ENCODE results near the gene WDR26. TPM values are rescaled to one million over a fixed set of nuclear protein-coding genes. Genes with fewer than 3 reads are reported as not detected.
A peak's percentile ranks its signal among the peaks of the same experiment; 100 is the strongest.
"Not testable (repeated sequence)": the region's sequence is repeated elsewhere in the genome, so short reads cannot be mapped to it uniquely, and the experiment has no call there.

WDR26 gene
- total RNA-seq, 1 donor from 2014 or later = 83.9 TPM

GRCh38 chr1:224356685-224357625 lies 77.6 kb downstream of the WDR26 start, which contains the start of gene CNIH4:
CNIH4 (plus strand) TSS chr1:224356879; CDS start chr1:224356925, 46 bp downstream.
- Mint-ChIP-seq H3K36me3 (ENCODE audit: insufficient read depth) (peaks cover 6% of the 10 kb centered on the region), H3K27me3 (no peaks in the 10 kb centered on the region), H3K4me1 (ENCODE audit: low read depth) (peaks cover 19% of the 10 kb centered on the region), H3K4me3 (ENCODE audit: low read depth) (peak within 1 kb of the TSS; percentile 89), H3K9me3 (ENCODE audit: low read depth) (no peaks in the 10 kb centered on the region), H3K27ac (peak within 1 kb of the TSS; percentile 95)
- TF ChIP-seq, protein P1, sequence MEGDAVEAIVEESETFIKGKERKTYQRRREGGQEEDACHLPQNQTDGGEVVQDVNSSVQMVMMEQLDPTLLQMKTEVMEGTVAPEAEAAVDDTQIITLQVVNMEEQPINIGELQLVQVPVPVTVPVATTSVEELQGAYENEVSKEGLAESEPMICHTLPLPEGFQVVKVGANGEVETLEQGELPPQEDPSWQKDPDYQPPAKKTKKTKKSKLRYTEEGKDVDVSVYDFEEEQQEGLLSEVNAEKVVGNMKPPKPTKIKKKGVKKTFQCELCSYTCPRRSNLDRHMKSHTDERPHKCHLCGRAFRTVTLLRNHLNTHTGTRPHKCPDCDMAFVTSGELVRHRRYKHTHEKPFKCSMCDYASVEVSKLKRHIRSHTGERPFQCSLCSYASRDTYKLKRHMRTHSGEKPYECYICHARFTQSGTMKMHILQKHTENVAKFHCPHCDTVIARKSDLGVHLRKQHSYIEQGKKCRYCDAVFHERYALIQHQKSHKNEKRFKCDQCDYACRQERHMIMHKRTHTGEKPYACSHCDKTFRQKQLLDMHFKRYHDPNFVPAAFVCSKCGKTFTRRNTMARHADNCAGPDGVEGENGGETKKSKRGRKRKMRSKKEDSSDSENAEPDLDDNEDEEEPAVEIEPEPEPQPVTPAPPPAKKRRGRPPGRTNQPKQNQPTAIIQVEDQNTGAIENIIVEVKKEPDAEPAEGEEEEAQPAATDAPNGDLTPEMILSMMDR (IDR thresholded peaks at IDR 0.05; ENCODE audit: unreplicated experiment) = no peak
- peak; percentile 67 for DNase-seq (ENCODE audit: low spot score, unreplicated experiment)

DNA sequence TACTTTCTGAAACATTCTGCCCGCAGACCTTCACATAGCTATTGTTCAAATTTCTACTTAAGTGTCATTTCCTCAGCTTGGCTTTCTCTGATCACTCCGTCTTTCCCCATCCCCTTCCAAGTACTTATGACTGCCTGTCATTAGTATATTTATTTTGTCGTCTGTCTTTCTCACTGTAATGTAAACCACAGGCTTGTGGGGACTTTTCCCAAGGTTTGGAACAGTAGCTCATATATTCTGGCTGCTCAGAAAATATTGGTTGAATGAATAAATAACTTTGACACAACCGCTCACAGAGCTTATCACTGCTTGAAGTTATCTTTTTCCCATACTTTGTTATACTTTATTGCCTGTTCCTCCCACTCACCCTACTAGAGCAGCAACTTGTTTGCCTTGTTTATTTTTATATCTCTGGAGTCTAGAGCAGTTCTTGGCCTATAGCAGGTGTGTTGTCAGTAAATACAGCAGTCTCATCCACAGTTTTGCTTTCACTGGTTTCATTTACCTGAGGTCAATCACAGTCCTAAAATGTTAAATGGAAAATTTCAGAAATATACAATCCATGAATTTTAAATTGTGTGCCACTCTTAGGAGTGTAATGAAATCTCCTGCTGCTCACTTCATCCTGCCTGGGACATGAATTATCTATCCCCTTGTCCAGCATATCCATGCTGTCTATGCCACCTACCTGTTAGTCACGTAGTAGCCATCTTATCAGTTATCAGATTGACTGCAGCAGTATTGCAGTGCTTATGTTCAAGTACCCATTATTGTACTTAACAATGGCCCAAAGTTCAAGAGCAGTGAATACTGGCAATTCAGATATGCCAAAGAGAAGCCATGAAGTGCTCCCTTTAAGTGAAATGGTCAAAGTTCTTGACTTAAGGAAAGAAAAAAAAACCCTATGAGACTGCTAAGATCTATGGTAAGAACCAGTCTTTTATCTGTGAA lies 80.3 kb downstream of the WDR26 start:
- DNase-seq (ENCODE audit: low spot score, unreplicated experiment) = no peak
- no peak overlapping the region for H3K4me3 Mint-ChIP-seq (ENCODE audit: low read depth)
- no peak overlapping the region for H3K27ac Mint-ChIP-seq
- TF ChIP-seq, protein P1 (IDR thresholded peaks at IDR 0.05; ENCODE audit: unreplicated experiment) = no peak
- peaks cover 5% of the 10 kb centered on the region for H3K36me3 Mint-ChIP-seq (ENCODE audit: insufficient read depth)
- H3K4me1 Mint-ChIP-seq (ENCODE audit: low read depth) = peaks cover 18% of the 10 kb centered on the region
- H3K27me3 Mint-ChIP-seq = no peaks in the 10 kb centered on the region
- H3K9me3 Mint-ChIP-seq (ENCODE audit: low read depth) = no peaks in the 10 kb centered on the region

DNA sequence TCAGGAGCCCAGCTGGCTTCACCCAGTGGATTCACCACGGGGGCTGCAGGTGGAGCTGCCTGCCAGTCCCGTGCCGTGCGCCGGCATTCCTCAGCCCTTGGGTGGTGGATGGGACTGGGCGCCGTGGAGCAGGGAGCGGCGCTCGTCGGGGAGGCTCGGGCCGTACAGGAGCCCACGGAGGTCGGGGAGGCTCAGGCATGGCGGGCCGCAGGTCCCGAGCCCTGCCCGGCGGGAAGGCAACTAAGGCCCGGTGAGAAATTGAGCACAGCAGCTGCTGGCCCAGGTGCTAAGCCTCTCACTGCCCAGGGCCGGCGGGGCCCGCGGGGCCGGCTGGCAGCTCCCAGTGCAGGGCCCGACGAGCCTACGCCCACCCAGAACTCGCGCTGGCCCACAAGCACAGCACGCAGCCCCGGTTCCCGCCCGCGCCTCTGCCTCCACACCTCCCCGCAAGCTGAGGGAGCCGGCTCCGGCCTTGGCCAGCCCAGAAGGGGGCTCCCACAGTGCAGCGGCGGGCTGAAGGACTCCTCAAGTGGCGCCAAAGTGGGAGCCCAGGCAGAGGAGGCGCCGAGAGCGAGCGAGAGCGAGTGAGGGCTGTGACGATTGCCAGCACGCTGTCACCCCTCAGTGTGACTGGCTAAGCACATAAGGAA lies 82.0 kb downstream of the WDR26 start:
- not testable (repeated sequence) for H3K36me3 Mint-ChIP-seq (ENCODE audit: insufficient read depth); H3K9me3 Mint-ChIP-seq (ENCODE audit: low read depth); H3K4me3 Mint-ChIP-seq (ENCODE audit: low read depth); H3K27ac Mint-ChIP-seq; DNase-seq (ENCODE audit: low spot score, unreplicated experiment); H3K27me3 Mint-ChIP-seq; H3K4me1 Mint-ChIP-seq (ENCODE audit: low read depth)

GRCh38 chr1:224349716-224350115 lies 84.9 kb downstream of the WDR26 start:
- not testable (repeated sequence) for H3K27ac Mint-ChIP-seq; H3K36me3 Mint-ChIP-seq (ENCODE audit: insufficient read depth); H3K9me3 Mint-ChIP-seq (ENCODE audit: low read depth); H3K4me3 Mint-ChIP-seq (ENCODE audit: low read depth); DNase-seq (ENCODE audit: low spot score, unreplicated experiment); H3K4me1 Mint-ChIP-seq (ENCODE audit: low read depth); H3K27me3 Mint-ChIP-seq

DNA sequence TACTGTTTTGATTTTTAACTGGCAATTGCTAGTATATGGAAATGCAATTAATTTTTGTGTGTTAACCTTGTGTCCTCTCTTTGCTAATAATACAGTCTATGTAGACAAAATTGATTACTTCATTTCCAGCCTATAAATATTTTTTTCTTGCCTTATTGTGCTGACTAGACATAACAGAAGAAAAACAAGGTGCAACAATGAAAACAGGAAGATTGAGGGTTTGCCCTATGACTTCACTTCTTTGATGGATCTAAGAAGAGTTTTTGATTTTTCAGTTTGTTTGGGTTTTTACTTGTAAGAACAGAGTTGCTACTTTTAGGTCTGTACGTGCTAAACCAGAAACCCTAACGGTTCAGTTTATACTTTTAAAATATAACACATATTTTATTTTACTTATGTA lies 86.5 kb downstream of the WDR26 start:
- H3K36me3 Mint-ChIP-seq (ENCODE audit: insufficient read depth) = peaks cover 1% of the 10 kb centered on the region
- TF ChIP-seq, protein P1 (IDR thresholded peaks at IDR 0.05; ENCODE audit: unreplicated experiment) = no peak
- H3K27ac Mint-ChIP-seq = no peak overlapping the region
- H3K4me3 Mint-ChIP-seq (ENCODE audit: low read depth) = no peak overlapping the region
- H3K27me3 Mint-ChIP-seq = no peaks in the 10 kb centered on the region
- no peak for DNase-seq (ENCODE audit: low spot score, unreplicated experiment)
- peaks cover 3% of the 10 kb centered on the region for H3K9me3 Mint-ChIP-seq (ENCODE audit: low read depth)
- peaks cover 3% of the 10 kb centered on the region for H3K4me1 Mint-ChIP-seq (ENCODE audit: low read depth)

Data from progenitor cell of endocrine pancreas (in vitro differentiated cells).